Trophoblast cell (in vitro differentiated cells and primary cell): ENCODE results near the gene DEPDC4.
"Not testable (repeated sequence)": the region's sequence is repeated elsewhere in the genome, so short reads cannot be mapped to it uniquely, and the experiment has no call there.

ENCODE experiments used
- DNase-seq, 2 donors: peaks; one replicate each; pipeline ENCODE4 v3.0.0-alpha.2; 2016
- H2AFZ ChIP-seq: 2 replicates; pipeline ENCODE4 v1.6.1; 2013; ENCODE audit warnings: low read length, moderate library complexity, mild to moderate bottlenecking; ENCODE audit not compliant: insufficient read depth, poor library complexity
- H2AK5ac ChIP-seq: 2 replicates; pipeline ENCODE4 v1.6.1; 2013; ENCODE audit warnings: mild to moderate bottlenecking, low read length
- H2BK120ac ChIP-seq: 2 replicates; pipeline ENCODE4 v1.6.1; 2013; ENCODE audit warnings: low read length, mild to moderate bottlenecking, moderate library complexity; ENCODE audit not compliant: insufficient read depth, poor library complexity
- H2BK12ac ChIP-seq: 2 replicates; pipeline ENCODE4 v1.6.1; 2013; ENCODE audit warnings: mild to moderate bottlenecking, low read length, moderate library complexity
- H2BK5ac ChIP-seq: 2 replicates; pipeline ENCODE4 v1.6.1; 2013; ENCODE audit warnings: low read length, low read depth, moderate library complexity, mild to moderate bottlenecking; ENCODE audit not compliant: poor library complexity
- H3K14ac ChIP-seq: 2 replicates; pipeline ENCODE4 v1.6.1; 2013; ENCODE audit warnings: mild to moderate bottlenecking, low read length
- H3K18ac ChIP-seq: 2 replicates; pipeline ENCODE4 v1.6.1; 2013; ENCODE audit warnings: mild to moderate bottlenecking, low read length
- H3K23ac ChIP-seq: 2 replicates; pipeline ENCODE4 v1.6.1; 2013; ENCODE audit warnings: low read length
- H3K27ac ChIP-seq: 2 replicates; pipeline ENCODE4 v1.5.1; 2013; ENCODE audit warnings: low read depth, mild to moderate bottlenecking, inconsistent platforms, low read length, moderate library complexity
- H3K27me3 ChIP-seq: 2 replicates; pipeline ENCODE4 v1.6.1; 2013; ENCODE audit warnings: inconsistent platforms, mild to moderate bottlenecking, low read length, moderate library complexity; ENCODE audit not compliant: insufficient read depth
- H3K36me3 ChIP-seq, 2 experiments: 1 replicate in 1 of 2; 2 replicates in 1 of 2; pipeline ENCODE4 v1.6.1; 2013; ENCODE audit warnings: low read length in 2 of 2, mild to moderate bottlenecking in 2 of 2, moderate library complexity in 1 of 2; ENCODE audit not compliant: insufficient read depth in 2 of 2, control insufficient read depth in 1 of 2
- H3K4ac ChIP-seq: 2 replicates; pipeline ENCODE4 v1.6.1; 2013; ENCODE audit warnings: low read depth, mild to moderate bottlenecking, low read length, moderate library complexity
- H3K4me1 ChIP-seq, 2 experiments: 1 replicate in 1 of 2; 2 replicates in 1 of 2; pipeline ENCODE4 v1.6.1; 2013; ENCODE audit warnings: low read length in 2 of 2, mild to moderate bottlenecking in 2 of 2, moderate library complexity in 1 of 2; ENCODE audit not compliant: insufficient read depth in 2 of 2, control insufficient read depth in 1 of 2
- H3K4me2 ChIP-seq: 2 replicates; pipeline ENCODE4 v1.6.1; 2013; ENCODE audit warnings: inconsistent platforms, mild to moderate bottlenecking, low read length, moderate library complexity
- H3K4me3 ChIP-seq: 2 replicates; pipeline ENCODE4 v1.5.1; 2013; ENCODE audit warnings: mild to moderate bottlenecking, low read depth, low read length, inconsistent platforms
- H3K79me1 ChIP-seq: one replicate; pipeline ENCODE4 v1.6.1; 2013; ENCODE audit warnings: low read length
- H3K79me2 ChIP-seq: 2 replicates; pipeline ENCODE4 v1.6.1; 2013; ENCODE audit warnings: low read length, mild to moderate bottlenecking; ENCODE audit not compliant: control insufficient read depth, insufficient read depth, poor library complexity
- H3K9ac ChIP-seq: 2 replicates; pipeline ENCODE4 v1.6.1; 2013; ENCODE audit warnings: mild to moderate bottlenecking, low read length
- H3K9me3 ChIP-seq: 2 replicates; pipeline ENCODE4 v1.6.1; 2013; ENCODE audit warnings: low read depth, mild to moderate bottlenecking, control low read depth, inconsistent platforms, low read length; ENCODE audit not compliant: insufficient read depth
- H4K12ac ChIP-seq: 2 replicates; pipeline ENCODE4 v1.6.1; 2013; ENCODE audit warnings: low read depth, mild to moderate bottlenecking, low read length, moderate library complexity
- H4K8ac ChIP-seq: 2 replicates; pipeline ENCODE4 v1.6.1; 2013; ENCODE audit warnings: low read depth, mild to moderate bottlenecking, low read length, moderate library complexity
- H4K91ac ChIP-seq: one replicate; pipeline ENCODE4 v1.6.1; 2013; ENCODE audit warnings: low read depth, mild to moderate bottlenecking, low read length, moderate library complexity
- WGBS: extraction: QIAGEN DNeasy Blood & Tissue Kit; methylation state at CpG from one replicate; pipeline ENCODE4 v1.1.7; 2013; ENCODE audit warnings: missing lambda C conversion rate; ENCODE audit not compliant: insufficient read length, insufficient coverage; ENCODE audit errors: extremely low coverage; 5-methylcytosine and 5-hydroxymethylcytosine counted together

The DEPDC4 gene

DNA sequence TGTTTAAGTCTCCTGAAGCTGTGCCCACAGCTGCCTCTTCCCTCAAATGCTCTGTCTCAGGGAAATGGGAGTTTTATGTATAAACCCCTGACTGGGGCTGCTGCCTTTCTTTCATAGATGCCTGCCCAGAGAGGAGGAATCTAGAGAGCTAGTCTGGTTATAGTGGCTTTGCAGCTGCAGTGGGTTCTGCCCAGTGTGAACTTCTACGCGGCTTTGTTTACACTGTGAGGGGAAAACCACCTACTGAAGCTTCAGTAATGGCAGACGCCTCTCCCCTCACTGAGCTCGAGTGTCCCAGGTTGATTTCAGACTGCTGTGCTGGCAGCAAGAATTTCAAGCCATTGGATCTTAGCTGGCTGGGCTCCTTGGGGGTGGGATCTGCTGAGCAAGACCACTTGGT is 37.0 kb upstream of the DEPDC4 start:
- H4K12ac ChIP-seq, result no peak overlapping the region
- peaks cover 19 to 20% of the 10 kb centered on the region in 2 experiments for H3K36me3 ChIP-seq
- H3K14ac ChIP-seq, result no peak overlapping the region
- H3K4me3 ChIP-seq, result no peak overlapping the region
- H2AFZ ChIP-seq, result no peak overlapping the region
- DNase-seq, result no peak
- H4K91ac ChIP-seq, result no peak overlapping the region
- no peak overlapping the region for H3K4ac ChIP-seq
- H3K4me2 ChIP-seq, result no peak overlapping the region
- H2BK12ac ChIP-seq, result no peak overlapping the region
- no peaks in the 10 kb centered on the region for H3K79me1 ChIP-seq
- H2BK120ac ChIP-seq, result no peak overlapping the region
- no peak overlapping the region for H4K8ac ChIP-seq
- no peak overlapping the region for H2BK5ac ChIP-seq
- H3K79me2 ChIP-seq, result no peaks in the 10 kb centered on the region
- peaks cover 0 to 5% of the 10 kb centered on the region in 2 experiments for H3K4me1 ChIP-seq
- no CpG with 5 or more reads among the region's 4 CpGs for WGBS
- no peaks in the 10 kb centered on the region for H3K27me3 ChIP-seq
- no peak overlapping the region for H3K27ac ChIP-seq
- no peak overlapping the region for H3K23ac ChIP-seq
- H3K18ac ChIP-seq, result no peak overlapping the region
- H2AK5ac ChIP-seq, result no peak overlapping the region
- H3K9me3 ChIP-seq, result no peaks in the 10 kb centered on the region
- no peak overlapping the region for H3K9ac ChIP-seq

DNA sequence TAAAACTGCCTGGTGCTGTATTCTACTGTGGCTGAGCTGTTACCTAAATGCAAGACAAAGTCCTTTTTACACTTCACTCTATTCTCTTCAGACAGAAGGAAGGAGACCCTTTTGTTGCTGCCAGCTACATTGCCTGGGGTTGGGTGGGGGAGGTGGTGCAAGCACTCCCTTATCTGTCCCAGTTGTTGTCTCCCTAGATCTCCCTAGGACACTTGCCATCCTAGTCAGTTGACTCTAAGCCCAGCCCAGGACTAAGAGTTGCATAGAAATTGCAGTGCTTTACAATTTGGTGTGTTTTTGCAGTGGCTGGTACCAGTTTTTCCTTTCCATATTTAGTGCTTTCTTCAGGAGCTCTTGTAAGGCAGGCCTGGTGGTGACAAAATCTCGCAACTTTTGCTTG is 35.2 kb upstream of the DEPDC4 start:
- no CpG with 5 or more reads among the region's 1 CpG for WGBS
- peaks cover 0 to 5% of the 10 kb centered on the region in 2 experiments for H3K4me1 ChIP-seq

DNA sequence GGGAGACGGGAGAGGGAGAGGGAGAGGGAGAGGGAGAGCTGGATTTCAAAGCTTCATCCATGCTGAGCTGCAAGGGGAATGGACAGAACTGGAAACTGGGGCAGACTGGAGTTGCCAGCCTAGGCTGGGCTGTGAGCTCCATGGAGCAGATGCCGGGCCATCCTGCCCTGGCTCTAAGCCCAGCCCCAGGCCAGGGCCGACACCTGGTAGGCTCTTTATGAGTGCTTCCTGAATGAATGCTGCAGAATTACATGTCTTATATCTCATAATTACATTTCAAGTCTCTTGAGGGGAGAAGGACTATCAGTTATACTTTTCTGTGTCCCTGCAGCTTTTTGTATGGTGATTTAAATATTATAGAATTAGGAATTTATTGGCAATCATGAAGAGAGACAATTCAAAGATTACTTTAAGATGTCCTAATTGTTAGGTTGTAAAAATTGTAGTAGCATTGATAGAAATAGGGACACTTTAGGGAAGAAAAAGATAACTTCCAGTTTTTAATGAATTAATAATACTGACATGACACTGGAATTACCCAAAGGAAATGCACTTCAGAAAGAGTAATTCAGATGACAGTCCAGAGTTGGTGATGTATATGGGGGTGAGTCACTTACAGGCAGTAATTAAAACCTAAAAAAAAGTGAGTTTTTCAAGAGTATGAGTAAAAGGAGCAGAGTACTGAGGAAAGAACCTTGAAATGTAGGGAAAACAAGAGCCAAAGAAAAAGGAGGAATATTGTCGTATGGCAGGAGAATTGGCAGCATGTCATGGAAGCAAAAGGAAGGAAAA is 29.1 kb upstream of the DEPDC4 start:
- no peak overlapping the region for H3K14ac ChIP-seq
- H2BK120ac ChIP-seq, result no peak overlapping the region
- no peaks in the 10 kb centered on the region for H3K27me3 ChIP-seq
- no peaks in the 10 kb centered on the region for H3K4me1 ChIP-seq
- no peak overlapping the region for H2BK5ac ChIP-seq
- no CpG with 5 or more reads among the region's 4 CpGs for WGBS
- H3K18ac ChIP-seq, result no peak overlapping the region
- H2AFZ ChIP-seq, result no peak overlapping the region
- no peak overlapping the region for H4K91ac ChIP-seq
- H3K9ac ChIP-seq, result no peak overlapping the region
- no peaks in the 10 kb centered on the region for H3K79me2 ChIP-seq
- H3K79me1 ChIP-seq, result no peaks in the 10 kb centered on the region
- H3K4me3 ChIP-seq, result no peak overlapping the region
- no peaks in the 10 kb centered on the region for H3K9me3 ChIP-seq
- no peak overlapping the region for H2AK5ac ChIP-seq
- no peak overlapping the region for H2BK12ac ChIP-seq
- no peak overlapping the region for H3K4ac ChIP-seq
- H3K36me3 ChIP-seq, result peaks cover 9 to 11% of the 10 kb centered on the region in 2 experiments
- DNase-seq, result no peak
- no peak overlapping the region for H3K27ac ChIP-seq
- H4K12ac ChIP-seq, result no peak overlapping the region
- H3K23ac ChIP-seq, result no peak overlapping the region
- H4K8ac ChIP-seq, result no peak overlapping the region
- no peak overlapping the region for H3K4me2 ChIP-seq

More for the DNA sequence above, 35.2 kb upstream of the DEPDC4 start:
- no peak overlapping the region for H3K27ac ChIP-seq
- no peaks in the 10 kb centered on the region for H3K79me2 ChIP-seq
- H3K9me3 ChIP-seq, result no peaks in the 10 kb centered on the region
- H4K8ac ChIP-seq, result no peak overlapping the region
- H3K4me3 ChIP-seq, result no peak overlapping the region
- no peak overlapping the region for H2AFZ ChIP-seq
- no peak overlapping the region for H2BK12ac ChIP-seq
- no peak overlapping the region for H4K91ac ChIP-seq
- DNase-seq, result no peak
- no peak overlapping the region for H3K4ac ChIP-seq
- H3K14ac ChIP-seq, result no peak overlapping the region
- H3K27me3 ChIP-seq, result no peaks in the 10 kb centered on the region
- no peak overlapping the region for H3K23ac ChIP-seq
- no peak overlapping the region for H3K9ac ChIP-seq
- no peak overlapping the region for H3K18ac ChIP-seq
- no peak overlapping the region for H2AK5ac ChIP-seq
- H3K36me3 ChIP-seq, result peaks cover 22 to 23% of the 10 kb centered on the region in 2 experiments
- no peak overlapping the region for H2BK5ac ChIP-seq
- H3K79me1 ChIP-seq, result no peaks in the 10 kb centered on the region
- H3K4me2 ChIP-seq, result no peak overlapping the region
- no peak overlapping the region for H2BK120ac ChIP-seq
- H4K12ac ChIP-seq, result no peak overlapping the region

DNA sequence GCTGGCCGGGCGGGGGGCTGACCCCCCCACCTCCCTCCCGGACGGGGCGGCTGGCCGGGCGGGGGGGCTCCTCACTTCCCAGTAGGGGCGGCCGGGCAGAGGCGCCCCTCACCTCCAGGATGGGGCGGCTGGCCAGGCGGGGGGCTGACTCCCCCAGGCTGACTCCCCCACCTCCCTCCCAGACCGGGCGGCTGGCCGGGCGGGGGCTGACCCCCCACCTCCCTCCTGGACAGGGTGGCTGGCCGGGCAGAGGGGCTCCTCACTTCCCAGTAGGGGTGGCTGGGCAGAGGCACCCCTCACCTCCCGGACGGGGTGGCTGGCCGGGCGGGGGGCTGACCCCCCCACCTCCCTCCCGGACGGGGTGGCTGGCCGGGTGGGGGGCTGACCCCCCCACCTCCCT is 27.5 kb upstream of the DEPDC4 start:
- H2AFZ ChIP-seq, H2BK120ac ChIP-seq, H3K4me2 ChIP-seq, H3K14ac ChIP-seq, H2BK12ac ChIP-seq, H3K27ac ChIP-seq, H4K8ac ChIP-seq, H3K4me3 ChIP-seq, DNase-seq, H3K4me1 ChIP-seq, H4K91ac ChIP-seq, H3K9me3 ChIP-seq, H3K79me2 ChIP-seq, H3K18ac ChIP-seq, H2AK5ac ChIP-seq, H3K23ac ChIP-seq, H3K9ac ChIP-seq, H3K4ac ChIP-seq, H4K12ac ChIP-seq, H3K79me1 ChIP-seq, H2BK5ac ChIP-seq, H3K27me3 ChIP-seq: not testable (repeated sequence)
- WGBS, result no CpG with 5 or more reads among the region's 24 CpGs
- peaks cover 9 to 11% of the 10 kb centered on the region in 2 experiments for H3K36me3 ChIP-seq
